NCI-H748 (cell line): Measurements from ENCODE around the gene LPP.
"Not testable (repeated sequence)": the region's sequence is repeated elsewhere in the genome, so short reads cannot be mapped to it uniquely, and the experiment has no call there.

Source experiments
- DNase-seq: peaks from one replicate; lab custom pipeline; 2025; ENCODE audit not compliant: unreplicated experiment; lab: John Stamatoyannopoulos, UW

Gene LPP

DNA sequence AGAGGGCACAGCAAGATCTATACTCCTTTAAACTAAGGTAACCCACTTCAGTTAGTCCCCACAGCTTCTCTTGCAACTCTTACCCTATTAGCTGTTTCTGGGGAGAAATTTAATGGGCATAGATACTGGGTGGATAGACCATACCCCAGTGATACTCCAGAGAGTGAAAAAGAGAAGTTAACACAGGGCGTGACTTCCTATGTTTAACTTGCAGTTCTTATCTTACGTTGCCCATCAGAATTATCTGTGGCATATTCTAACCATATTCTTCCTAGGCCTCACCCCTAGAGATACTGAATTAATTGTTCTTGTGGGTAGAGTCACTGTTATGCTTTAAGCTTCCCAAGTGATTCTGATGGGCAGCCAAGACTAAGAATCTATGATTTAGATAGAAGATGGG is 532.4 kb downstream of the LPP start:
- no peak for DNase-seq

DNA sequence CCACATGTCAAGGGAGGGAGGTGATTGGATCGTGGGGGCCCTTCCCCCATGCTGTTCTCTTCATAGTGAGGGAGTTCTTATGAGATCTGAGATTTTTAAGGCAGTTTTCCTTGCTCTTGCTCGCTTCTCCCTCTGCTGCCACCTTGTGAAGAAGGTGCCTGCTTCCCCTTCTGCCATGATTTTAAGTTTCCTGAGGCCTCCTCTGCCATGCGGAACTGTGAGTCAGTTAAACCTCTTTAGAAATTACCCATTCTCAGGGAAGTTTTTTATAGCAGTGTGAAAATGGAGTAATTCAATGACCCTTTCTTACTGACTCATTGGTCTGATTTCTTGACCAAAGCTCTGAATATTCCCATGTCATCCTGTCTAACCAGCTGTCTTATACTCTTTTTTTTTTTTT is 533.4 kb downstream of the LPP start:
- no peak for DNase-seq

DNA sequence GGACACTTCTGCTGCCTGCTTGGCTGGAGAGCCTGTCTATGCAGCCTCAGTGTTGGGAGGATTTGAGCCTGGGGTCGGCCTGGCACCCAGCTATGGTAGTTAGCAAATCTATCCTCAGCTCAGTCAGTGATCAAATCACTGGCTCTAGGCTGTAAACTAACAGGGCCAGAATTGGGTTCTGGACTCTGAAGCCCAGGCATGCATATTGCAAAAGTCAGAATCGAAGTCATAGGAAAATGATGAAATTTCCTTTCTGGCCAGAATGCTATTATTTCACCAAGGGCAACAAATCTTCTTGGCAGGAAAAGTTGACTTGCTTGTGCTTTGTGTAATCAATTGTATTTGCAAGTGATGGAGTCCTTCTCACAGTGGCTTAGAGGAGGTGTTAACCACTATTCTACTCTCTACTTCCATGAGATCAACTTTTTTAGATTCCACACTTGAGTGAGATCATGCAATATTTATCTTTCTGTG is 535.2 kb downstream of the LPP start:
- no peak for DNase-seq

DNA sequence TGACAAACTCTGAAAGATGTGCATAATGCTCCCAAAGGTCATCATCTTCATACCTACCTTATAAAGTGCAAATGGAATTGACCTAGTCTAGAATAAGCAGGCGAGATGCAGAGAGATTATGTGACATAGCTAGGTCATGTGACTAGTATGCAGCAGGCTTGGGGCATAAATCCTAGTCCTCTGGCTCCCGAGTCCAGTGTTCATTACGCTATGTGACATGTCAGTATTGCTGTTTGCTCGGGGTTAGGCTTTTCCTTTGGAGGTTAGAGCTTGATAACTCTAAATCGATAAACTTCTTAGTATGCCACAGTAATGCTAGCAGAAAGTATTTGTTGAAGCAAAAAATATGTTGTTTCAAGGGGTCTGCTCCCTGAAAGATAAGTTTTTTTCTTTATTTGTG is 536.1 kb downstream of the LPP start:
- no peak for DNase-seq

DNA sequence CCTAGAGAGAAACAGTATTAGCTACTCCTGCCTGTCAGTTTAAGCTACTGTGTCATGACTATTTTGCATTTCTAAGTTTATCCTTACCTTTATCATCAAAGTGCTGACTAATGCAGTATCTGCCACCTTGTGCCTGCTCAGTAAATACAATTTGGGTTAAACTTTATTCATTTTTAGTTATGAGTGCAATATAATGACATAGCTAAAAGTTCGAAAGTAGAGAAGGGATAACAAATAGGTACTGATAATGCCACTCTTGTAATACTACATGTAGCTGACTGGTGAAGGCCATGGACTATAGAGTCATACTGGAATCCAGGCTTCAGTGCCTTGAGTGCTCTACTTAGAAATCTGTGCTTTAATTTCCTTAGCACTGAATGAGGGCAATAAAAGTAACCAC is 537.0 kb downstream of the LPP start:
- DNase-seq = no peak

DNA sequence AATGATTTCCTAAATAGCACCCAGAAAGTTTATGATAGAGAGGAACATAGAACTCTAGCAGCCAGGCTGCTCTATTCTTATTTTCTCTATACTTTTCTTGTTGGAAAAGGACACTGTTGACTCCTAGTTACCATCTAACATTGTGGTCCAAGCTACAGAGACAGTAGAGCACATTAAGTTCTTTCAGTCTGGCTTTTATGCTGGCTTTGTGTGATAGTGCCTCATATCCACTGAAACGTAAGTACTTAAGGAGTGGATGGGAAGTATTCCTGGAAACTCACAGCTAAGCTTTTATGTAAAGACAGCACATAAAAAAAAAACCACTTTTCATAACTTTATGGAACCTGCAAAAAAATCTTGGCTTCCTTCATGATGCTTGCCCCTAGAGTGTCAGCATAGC is 537.7 kb downstream of the LPP start:
- no peak for DNase-seq

DNA sequence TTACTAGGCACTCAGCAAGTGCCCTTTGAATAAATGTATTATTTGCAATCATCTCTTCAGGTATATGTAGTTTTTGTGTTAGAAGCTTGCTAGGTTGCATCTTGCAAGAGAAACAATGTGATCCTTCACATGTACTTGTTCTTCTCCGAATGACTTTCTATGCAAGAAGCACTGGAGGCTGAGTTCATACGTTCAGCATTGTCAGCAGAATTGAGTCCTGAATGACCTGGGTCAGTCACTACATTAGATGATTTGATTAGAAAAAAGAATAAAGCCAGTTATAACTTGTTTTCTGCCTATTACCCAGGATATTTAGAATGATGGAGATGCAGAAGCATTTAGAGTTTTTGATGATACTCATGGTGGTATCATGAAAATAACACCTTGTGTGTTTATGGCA is 538.7 kb downstream of the LPP start:
- no peak for DNase-seq

DNA sequence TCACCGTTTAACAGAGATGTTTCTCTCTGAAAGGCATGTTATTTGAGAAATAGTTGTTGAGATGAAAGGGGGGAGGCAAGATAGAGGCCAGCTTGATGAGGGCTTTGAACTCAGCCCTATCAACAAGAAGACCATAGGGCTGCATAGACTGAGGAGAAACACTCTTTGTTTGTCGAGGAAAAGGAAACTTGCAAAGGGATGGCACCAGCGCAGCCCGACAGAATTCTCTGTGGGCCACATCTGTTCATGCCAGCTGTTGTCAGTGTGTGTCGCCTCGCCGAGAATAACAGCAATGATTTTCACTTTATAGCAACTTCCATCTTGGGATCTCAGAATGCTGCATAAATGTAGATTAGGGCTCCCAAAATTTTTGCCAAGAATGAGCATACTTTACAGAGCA is 539.5 kb downstream of the LPP start:
- DNase-seq = no peak

DNA sequence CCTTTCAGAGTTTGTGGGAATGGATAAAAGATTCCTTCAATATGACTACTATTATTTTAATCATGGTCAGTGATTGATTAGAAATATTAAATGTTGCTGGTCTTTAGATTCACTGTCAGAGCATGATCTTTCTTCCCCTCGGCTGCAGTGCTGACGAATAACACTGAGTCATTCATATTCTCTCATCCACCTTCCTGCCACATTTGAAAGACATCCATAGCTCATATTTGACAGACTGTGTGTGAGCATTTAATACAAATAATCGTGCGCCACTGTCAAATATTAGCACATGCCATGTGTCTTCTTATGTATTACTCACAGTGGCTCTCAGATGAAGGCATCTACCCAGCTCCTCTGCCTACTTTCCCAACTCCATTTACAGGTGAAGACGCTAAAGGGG is 541.3 kb downstream of the LPP start:
- DNase-seq = no peak

DNA sequence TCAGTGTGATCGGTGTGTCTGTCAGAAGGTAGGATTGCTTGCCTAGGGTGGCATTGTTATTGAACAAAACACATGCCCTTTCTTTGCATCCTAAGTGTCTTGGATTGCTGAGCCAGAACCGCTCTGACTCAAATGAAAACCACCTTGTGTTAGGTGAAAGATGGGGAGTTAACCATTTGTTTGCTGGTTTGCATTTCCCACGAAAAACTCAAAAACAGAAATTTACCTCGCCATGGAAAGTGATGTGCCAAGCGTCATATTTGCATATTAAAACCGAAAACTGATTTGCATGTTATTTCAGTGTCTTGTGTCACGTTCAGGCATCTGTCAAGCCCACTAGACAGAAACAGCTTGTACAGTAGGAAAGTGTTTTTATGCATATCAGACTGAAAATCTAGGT is 543.2 kb downstream of the LPP start:
- DNase-seq = no peak

DNA sequence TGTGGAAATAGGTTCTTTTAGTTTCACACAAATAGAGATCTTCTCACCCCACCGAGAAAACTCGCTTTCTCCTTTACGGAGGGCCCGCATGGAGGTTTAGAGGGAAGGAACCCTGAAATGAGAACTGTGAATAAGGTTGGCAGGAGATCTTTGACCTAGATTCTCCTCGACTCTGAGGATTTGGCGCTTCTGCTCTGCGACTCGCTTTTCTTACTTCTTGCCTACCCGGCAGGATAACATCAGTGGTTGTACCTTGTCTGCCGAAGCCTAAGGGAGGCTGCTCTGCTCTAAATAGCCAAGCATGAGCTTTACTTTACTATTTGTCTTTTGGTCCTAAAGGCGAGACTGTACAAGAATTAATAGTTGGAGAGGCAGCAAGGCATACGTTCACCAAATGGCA is 544.5 kb downstream of the LPP start:
- no peak for DNase-seq

DNA sequence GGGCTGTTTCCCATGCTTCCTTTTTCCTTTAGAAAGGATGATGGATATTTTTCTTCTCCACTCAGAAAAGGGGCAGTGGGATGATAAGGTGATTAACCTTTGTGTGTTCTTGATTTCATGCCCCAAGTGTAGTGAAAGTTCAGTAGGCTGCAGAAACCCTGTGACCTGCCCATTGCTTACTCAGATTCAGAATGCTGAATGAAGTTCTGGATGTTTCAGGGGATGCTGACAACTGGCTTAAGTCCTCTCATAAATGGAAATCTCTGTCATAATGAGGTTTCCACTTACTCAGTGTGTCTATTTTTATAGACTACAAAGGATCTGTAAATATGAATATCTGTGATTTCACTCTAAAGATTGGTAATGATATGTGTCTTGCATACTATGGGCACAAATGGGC is 546.5 kb downstream of the LPP start:
- DNase-seq = no peak

DNA sequence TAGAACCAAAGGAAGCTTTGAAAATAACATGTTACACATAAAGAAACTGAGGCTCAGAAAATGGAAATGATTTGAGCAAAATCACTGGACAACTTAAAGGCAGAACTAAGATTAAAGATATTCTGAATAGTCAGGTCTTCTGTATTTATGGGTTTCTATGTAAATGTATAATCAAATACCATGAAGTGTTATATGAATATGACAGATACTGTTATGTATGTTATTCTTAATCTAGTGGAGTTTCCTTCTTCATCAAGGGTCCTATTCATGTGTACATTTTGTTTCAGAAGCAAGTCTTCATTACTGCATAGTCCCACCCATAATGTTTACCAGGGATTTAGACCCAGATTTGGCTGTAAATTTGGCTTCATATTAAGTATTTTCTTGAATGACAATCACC is 547.0 kb downstream of the LPP start:
- DNase-seq = no peak

DNA sequence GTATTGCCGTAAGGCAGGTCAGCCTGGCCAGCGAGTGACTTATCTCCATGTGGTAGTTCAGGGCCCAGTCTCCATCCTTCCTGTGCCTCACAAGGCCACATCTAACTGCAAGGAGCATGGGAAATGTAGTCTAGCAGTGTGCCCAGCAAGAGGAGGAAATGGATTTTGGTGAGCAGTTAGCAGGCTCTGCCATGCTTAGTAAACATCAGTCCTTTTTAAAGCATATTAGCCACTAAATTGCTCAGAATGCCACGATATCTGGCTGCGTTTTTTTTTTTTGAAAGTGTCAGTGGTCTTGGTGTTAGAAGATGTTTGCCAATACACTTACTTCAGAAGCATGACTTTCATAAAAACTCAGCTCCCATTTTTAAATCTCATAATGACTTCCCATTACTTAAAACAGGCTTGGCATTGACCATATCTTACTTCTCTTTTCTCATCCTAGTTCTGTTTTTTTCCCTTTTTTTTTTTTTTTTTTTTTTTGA is 547.6 kb downstream of the LPP start:
- no peak for DNase-seq

DNA sequence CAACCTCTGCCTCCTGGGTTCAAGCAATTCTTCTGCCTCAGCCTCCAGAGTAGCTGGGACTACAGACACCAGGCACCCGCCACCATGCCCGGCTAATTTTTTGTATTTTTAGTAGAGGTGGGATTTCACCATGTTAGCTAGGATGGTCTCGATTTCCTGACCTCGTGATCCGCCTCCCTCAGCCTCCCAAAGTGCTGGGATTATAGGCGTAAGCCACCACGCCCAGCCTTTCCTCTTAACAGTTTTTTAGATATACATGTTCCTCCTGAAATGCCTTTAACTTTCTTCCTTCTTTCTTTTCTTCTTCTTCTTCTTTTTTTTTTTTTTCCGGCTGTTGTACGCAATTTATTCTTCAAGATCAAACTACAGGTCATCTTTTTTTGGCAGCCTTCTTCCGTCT is 548.1 kb downstream of the LPP start:
- not testable (repeated sequence) for DNase-seq

DNA sequence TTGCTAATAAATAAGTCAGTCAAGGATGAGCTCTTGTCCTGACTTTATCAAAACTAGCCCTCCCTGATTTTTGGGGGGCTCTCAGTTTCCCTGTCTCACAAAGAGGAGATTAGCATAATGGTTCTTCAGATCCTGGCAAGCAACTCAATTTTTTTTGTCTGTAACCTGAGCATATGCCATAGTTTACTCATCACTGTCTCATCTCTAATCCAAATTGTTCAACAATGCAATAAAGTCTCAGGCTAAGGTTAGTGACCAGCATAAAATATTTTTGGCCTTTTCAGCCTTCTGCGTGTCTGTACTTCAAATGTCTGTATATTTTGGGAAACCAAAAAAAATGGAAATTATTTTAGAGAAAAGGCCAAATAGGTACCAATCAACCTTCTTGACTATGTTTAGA is 552.2 kb downstream of the LPP start:
- DNase-seq = no peak

DNA sequence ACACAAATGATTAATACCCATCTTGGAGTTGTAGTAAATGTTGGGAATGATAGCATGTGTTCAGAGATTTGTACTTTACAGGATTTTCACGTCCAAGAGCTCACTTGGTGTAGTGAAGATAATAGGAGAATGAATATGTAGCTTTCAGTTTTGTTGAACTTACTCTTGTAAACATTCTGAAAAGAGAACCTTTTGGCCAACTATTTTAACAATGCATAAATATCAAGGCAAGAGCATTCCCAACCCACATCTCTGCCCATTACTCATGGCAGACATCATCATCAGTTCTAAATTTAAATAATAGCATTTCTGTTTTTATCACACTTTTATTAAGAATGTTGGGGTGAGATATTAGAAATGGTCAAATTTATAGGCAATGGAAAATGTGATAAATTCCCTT is 552.6 kb downstream of the LPP start:
- DNase-seq = no peak

DNA sequence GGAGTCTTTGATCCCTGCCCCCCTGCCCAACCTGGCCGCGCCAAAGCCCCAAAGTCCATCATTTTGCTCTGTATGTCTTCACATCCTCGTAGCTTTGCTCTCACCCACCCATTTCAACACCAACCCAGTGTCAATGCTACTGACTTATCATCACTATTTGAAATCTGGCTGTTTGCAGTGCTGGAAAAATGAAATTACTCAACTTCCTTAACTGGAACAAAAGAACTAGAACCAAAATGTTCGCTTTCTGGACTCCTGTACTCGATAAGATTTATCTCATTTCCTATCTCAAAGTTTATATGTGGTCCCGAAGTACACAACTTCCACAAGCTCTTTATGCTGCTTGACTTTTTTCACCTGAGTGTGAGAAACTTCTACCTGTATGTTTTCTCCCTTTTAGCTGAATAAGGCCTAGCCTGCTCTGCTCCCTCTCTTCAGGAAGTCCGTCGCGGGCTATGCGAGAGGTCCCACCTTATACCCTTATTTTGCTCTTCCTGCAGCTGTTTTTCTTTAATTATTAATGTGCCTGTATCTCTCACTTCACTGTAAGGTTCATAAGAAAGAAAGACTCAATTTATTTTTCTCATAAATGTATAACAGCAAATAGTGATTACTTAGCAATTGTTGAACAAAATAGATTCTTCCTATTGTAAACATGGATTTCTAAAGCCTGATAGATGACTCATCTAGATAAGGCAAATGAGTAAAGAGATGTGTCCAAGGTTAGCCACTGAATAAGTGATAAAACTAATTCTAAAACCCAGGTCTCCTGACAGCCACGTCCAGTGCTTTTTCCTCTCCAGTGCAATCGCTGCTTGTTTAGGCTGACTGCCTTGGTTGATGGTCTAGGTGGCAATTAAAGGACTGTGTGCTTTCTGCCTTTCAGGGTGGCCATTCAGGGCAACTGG is 553.7 kb downstream of the LPP start:
- DNase-seq = no peak

DNA sequence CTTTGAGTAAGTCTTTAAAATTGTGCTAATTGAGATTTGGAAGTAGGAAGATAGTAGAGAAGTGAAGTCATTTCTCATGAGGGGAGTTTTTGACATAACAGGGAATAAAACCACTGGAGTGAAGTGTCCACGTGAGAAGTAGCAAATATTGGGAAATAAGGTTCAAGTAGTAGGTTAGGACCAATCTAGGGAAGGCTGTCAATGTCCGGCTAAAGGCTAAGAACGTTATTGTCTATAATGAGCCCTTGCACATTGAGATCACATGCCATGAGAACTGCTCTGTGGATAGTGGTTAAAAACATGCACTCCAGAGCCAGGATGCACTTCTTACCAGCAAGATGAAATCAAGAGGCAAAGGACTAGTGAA is 557.9 kb downstream of the LPP start:
- DNase-seq = no peak

DNA sequence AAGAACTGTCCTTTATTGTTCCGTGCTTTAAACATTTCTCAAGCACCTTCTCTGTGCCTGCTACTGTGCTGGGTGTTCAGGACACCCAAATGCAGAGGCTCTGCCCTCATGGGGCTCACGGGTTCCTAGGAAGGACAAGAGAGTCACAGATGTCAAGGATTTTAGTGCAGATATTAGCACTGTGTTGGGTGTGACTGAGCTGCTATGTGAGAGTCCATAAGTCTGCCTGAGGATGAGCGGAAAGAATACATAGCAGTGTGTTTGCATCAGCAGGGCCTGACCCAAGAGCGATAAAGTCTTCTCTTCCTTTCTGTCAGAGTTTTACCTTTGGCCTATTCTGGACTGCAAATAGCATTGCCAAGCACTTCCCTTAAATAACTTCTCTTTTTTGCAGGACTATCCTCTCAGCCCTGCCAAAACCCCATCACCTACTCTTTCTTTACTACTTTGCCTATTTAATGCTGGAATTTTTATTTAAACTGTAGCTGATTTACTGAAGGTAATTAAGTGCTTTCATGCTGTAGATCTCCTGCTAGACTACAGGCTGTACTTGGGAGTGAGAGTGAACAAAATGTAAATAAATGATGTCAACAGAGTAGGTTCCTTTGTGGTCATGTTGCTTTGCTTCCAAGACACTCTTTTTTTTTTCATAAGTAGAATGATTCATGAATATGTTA is 558.4 kb downstream of the LPP start:
- no peak for DNase-seq

DNA sequence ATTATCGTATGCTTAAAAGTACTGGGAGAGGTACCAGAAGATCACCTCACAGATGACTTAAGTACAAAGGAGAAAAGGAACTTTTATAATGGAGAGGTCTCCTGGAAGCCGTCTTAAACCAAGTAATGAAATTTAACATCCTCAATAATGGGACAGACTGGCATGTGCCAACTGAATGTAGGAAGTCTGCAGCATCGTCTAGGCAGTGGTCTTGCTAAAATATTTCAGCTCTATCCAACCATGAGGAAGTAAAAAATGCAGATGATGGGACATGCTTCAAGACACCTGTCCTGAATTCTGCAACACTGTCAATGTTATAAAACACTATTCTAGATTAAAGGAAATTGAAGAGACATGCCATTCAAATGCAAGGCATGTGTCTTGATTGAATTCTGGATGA is 559.0 kb downstream of the LPP start:
- DNase-seq = no peak

DNA sequence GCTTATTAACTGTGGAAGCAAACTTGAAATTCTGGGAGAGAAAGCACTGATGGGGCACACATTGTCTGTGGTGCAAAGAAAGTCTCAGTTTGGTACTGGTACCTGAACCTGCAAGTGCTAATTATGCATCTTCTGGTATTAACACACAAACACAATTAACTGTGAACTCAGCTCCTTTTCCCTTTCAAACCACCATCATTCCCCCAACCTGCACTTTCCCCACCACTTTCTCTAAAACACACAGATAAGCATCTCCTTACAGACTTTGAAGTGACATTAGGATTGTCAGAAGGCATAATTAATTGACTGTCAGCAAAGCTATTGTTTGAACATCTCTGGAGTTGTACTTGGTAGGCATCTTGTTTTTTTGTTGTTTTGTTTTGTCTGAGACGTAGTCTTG is 565.6 kb downstream of the LPP start:
- DNase-seq = no peak
